Natural killer cell (primary cell): ENCODE data around the gene DOCK8. TPM values are rescaled to one million over a fixed set of nuclear protein-coding genes. Genes with fewer than 3 reads are reported as not detected.
A peak's percentile ranks its signal among the peaks of the same experiment; 100 is the strongest.

ENCODE experiments used
- ATAC-seq, 3 donors: fragments of 150-1000 bp in 2 of 3; fragments of 200-7000 bp in 1 of 3; cut with Tn5 transposase; 1 replicate in 1 of 3; 2 replicates in 2 of 3; pipeline ENCODE4 v1.10.0; 2021; ENCODE audit warnings: mild to moderate bottlenecking in 2 of 3, moderate library complexity in 2 of 3
- DNase-seq, 2 donors: peaks; one replicate each; pipeline versions ENCODE4 v3.0.0 to v3.0.0-alpha.2; 2013 to 2021; ENCODE audit warnings: mixed read lengths in 1 of 2
- H3K27ac ChIP-seq: one replicate; pipeline ENCODE4 v1.5.1; 2013; ENCODE audit warnings: mild to moderate bottlenecking, low read length
- H3K27me3 ChIP-seq: one replicate; pipeline ENCODE4 v1.6.1; 2013; ENCODE audit warnings: low read length; ENCODE audit not compliant: control insufficient read depth, insufficient read depth
- H3K36me3 ChIP-seq: one replicate; pipeline ENCODE4 v1.6.1; 2013; ENCODE audit warnings: low read length; ENCODE audit not compliant: control insufficient read depth, insufficient read depth
- H3K4me1 ChIP-seq: one replicate; pipeline ENCODE4 v1.6.1; 2013; ENCODE audit warnings: low read length; ENCODE audit not compliant: control insufficient read depth, insufficient read depth
- H3K4me3 ChIP-seq: one replicate; pipeline ENCODE4 v1.5.1; 2013; ENCODE audit warnings: low read length
- H3K9me3 ChIP-seq: one replicate; pipeline ENCODE4 v1.6.1; 2013; ENCODE audit warnings: low read length; ENCODE audit not compliant: control insufficient read depth, insufficient read depth
- H3K27ac Mint-ChIP-seq, 2 donors: one replicate each; pipeline ENCODE4 v1.8.0; 2022; ENCODE audit warnings: mild to moderate bottlenecking in 2 of 2, mixed read lengths in 2 of 2, moderate library complexity in 1 of 2
- H3K27me3 Mint-ChIP-seq, 2 donors: one replicate each; pipeline ENCODE4 v1.8.0; 2022; ENCODE audit warnings: low read depth in 2 of 2, mixed read lengths in 2 of 2
- H3K36me3 Mint-ChIP-seq: one replicate; pipeline ENCODE4 v1.8.0; 2022; ENCODE audit warnings: mixed read lengths
- H3K4me1 Mint-ChIP-seq, 2 donors: one replicate each; pipeline ENCODE4 v1.8.0; 2022; ENCODE audit warnings: mixed read lengths in 2 of 2
- H3K4me3 Mint-ChIP-seq: one replicate; pipeline ENCODE4 v1.8.0; 2022; ENCODE audit warnings: mild to moderate bottlenecking, moderate library complexity, mixed read lengths
- H3K9me3 Mint-ChIP-seq, 2 donors: one replicate each; pipeline ENCODE4 v1.8.0; 2022; ENCODE audit warnings: mixed read lengths in 2 of 2
- CTCF ChIP-seq: fragments of 200-600 bp; IDR thresholded peaks from one replicate; pipeline ENCODE4 v1.8.0; 2022; ENCODE audit warnings: antibody characterized with exemption
- WGBS: methylation state at CpG from one replicate; pipeline ENCODE4 v1.1.7; 2013; ENCODE audit warnings: missing lambda C conversion rate; ENCODE audit not compliant: insufficient coverage; 5-methylcytosine and 5-hydroxymethylcytosine counted together
- intact Hi-C: fragments of 100-400 bp; cut with micrococcal nuclease; formaldehyde crosslinking; loops from one replicate; pipeline ENCODE4 v1.14.2; 2022
- total RNA-seq, 4 donors: library from RNA; stranded (reverse); fragments of 120-200 nt in 1 of 4; gene quantifications; one replicate each; pipeline versions ENCODE4 v1.2.3 to v1.2.4, GENCODE V29; 2013 to 2022

The DOCK8 gene
- total RNA-seq, 3 donors from 2014 or later (not counting 1 experiment from before 2014, with no cell fraction given), result 156 to 211 (median 207) TPM

GRCh38 chr9:347667-348292 is 133.1 kb downstream of the DOCK8 start:
- intact Hi-C loops, result no loop called here
- Mint-ChIP-seq H3K27ac (no peak overlapping the region), H3K36me3 (peaks cover 18% of the 10 kb centered on the region), H3K9me3 (no peaks in the 10 kb centered on the region), H3K4me3 (no peak overlapping the region), H3K4me1 (peaks cover 16 to 30% of the 10 kb centered on the region in 2 donors), H3K27me3 (no peaks in the 10 kb centered on the region)
- ATAC-seq (no peak), DNase-seq (no peak)
- Histone ChIP-seq H3K36me3 (peaks cover 88% of the 10 kb centered on the region), H3K4me1 (no peaks in the 10 kb centered on the region), H3K4me3 (no peak overlapping the region), H3K9me3 (no peaks in the 10 kb centered on the region), H3K27ac (no peak overlapping the region), H3K27me3 (no peaks in the 10 kb centered on the region)
- TF ChIP-seq CTCF, result no peak
- 81% methylated on average over 8 of the region's 9 CpGs for whole genome bisulfite sequencing

- H3K4me3 Mint-ChIP-seq, result no peak overlapping the region
- peak overlapping the region; percentile 63 to 73 for H3K27ac Mint-ChIP-seq
- no peaks in the 10 kb centered on the region for H3K9me3 ChIP-seq
- H3K9me3 Mint-ChIP-seq, result no peaks in the 10 kb centered on the region
- no peaks in the 10 kb centered on the region for H3K27me3 ChIP-seq
- WGBS, result 48% methylated on average over 7 of the region's 7 CpGs
- ATAC-seq, result no peak
- no peak for TF ChIP-seq CTCF
- no peak overlapping the region for H3K4me3 ChIP-seq
- H3K4me1 ChIP-seq, result no peaks in the 10 kb centered on the region
- no peak overlapping the region for H3K27ac ChIP-seq
- H3K36me3 Mint-ChIP-seq, result no peaks in the 10 kb centered on the region
- DNase-seq, result no peak
- intact Hi-C loops, result no loop called here
- H3K4me1 Mint-ChIP-seq, result peaks cover 23 to 44% of the 10 kb centered on the region in 2 donors
- no peaks in the 10 kb centered on the region for H3K27me3 Mint-ChIP-seq
- H3K36me3 ChIP-seq, result peaks cover 73% of the 10 kb centered on the region
Observed at GRCh38 chr9:350384-350783, 135.7 kb downstream of the DOCK8 start.

- DNase-seq (no peak), ATAC-seq (no peak)
- WGBS, result 90% methylated on average over 5 of the region's 5 CpGs
- Histone ChIP-seq H3K27ac (no peak overlapping the region), H3K4me1 (no peaks in the 10 kb centered on the region), H3K9me3 (no peaks in the 10 kb centered on the region), H3K36me3 (peaks cover 65% of the 10 kb centered on the region), H3K4me3 (no peak overlapping the region), H3K27me3 (no peaks in the 10 kb centered on the region)
- Mint-ChIP-seq H3K4me1 (peaks cover 30 to 55% of the 10 kb centered on the region in 2 donors), H3K27me3 (no peaks in the 10 kb centered on the region), H3K36me3 (no peaks in the 10 kb centered on the region), H3K9me3 (no peaks in the 10 kb centered on the region), H3K27ac (peak overlapping the region; percentile 56 to 63), H3K4me3 (no peak overlapping the region)
- no peak for TF ChIP-seq CTCF
- intact Hi-C loops, result no loop called here
Observed at GRCh38 chr9:351916-352315, 137.3 kb downstream of the DOCK8 start.

GRCh38 chr9:353077-353476 is 138.4 kb downstream of the DOCK8 start:
- H3K36me3 Mint-ChIP-seq, result peaks cover 6% of the 10 kb centered on the region
- H3K27me3 Mint-ChIP-seq, result no peaks in the 10 kb centered on the region
- Histone ChIP-seq H3K9me3 (no peaks in the 10 kb centered on the region), H3K27me3 (no peaks in the 10 kb centered on the region), H3K4me1 (no peaks in the 10 kb centered on the region), H3K4me3 (no peak overlapping the region), H3K27ac (no peak overlapping the region), H3K36me3 (peaks cover 65% of the 10 kb centered on the region)
- WGBS, result no CpG with 5 or more reads among the region's 1 CpG
- H3K9me3 Mint-ChIP-seq, result no peaks in the 10 kb centered on the region
- no peak for TF ChIP-seq CTCF
- DNase-seq (no peak), ATAC-seq (no peak)
- intact Hi-C loops, result no loop called here
- H3K27ac Mint-ChIP-seq, result peak overlapping the region; percentile 52 to 54
- H3K4me1 Mint-ChIP-seq, result peaks cover 33 to 52% of the 10 kb centered on the region in 2 donors
- H3K4me3 Mint-ChIP-seq, result no peak overlapping the region
